22Rv1 (cell line): ENCODE measurements around the gene RBCK1.
"Not testable (repeated sequence)": the region's sequence is repeated elsewhere in the genome, so short reads cannot be mapped to it uniquely, and the experiment has no call there.

Experiments
- H3K27ac ChIP-seq: fragments of 450-650 bp; 2 replicates; pipeline ENCODE4 v1.5.1; 2017
- ZFX ChIP-seq: fragments of 450-650 bp; IDR thresholded peaks from 2 replicates; pipeline ENCODE4 v1.6.1; 2017; ENCODE audit warnings: antibody characterized with exemption, borderline replicate concordance
- TF ChIP-seq, protein P1 (sequence below): fragments of 450-650 bp; IDR thresholded peaks from 2 replicates; pipeline ENCODE4 v1.5.1; 2017; ENCODE audit warnings: mild to moderate bottlenecking

The RBCK1 gene

DNA sequence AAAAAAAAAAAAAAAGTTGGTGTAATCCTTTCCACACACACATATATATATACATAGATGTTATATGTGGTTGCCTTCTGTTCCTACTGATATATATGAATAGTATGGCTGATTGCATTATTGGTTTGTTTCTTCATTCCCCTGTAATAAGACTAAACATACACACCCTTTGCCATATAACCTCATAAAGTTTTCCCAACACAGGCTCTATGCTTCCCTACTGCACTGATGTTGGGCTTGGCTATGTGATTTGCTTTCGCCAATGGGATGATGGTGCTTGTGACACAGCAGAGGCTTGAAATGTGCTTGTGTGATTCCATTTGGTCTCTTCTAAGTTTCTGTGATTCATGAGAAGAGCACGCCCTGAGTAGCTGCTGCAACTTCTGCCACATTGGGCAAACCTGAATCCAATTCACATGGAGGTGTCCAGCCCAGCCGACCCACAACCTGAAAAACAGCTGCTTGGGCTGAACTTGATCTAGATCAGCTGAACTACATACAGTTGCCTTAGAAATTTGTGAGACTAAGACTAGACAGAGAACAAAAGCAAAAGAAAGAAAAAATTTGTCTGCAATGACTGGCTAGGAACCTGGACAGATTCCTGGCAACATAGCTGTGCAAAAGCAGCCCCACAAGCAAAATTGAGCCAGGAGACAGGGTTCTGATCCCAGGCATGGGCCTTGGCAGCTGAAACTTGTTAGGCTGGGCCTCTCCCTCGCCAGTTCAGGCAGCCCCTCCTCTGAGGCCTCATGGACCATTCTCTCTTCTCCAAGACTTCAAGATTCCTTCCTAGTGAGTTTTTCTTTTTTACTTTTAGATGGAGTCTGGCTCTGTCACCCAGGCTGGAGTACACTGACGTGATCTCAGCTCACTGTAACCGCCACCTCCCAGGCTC is 67.6 kb downstream of the RBCK1 start:
- no peak overlapping the region for H3K27ac ChIP-seq

DNA sequence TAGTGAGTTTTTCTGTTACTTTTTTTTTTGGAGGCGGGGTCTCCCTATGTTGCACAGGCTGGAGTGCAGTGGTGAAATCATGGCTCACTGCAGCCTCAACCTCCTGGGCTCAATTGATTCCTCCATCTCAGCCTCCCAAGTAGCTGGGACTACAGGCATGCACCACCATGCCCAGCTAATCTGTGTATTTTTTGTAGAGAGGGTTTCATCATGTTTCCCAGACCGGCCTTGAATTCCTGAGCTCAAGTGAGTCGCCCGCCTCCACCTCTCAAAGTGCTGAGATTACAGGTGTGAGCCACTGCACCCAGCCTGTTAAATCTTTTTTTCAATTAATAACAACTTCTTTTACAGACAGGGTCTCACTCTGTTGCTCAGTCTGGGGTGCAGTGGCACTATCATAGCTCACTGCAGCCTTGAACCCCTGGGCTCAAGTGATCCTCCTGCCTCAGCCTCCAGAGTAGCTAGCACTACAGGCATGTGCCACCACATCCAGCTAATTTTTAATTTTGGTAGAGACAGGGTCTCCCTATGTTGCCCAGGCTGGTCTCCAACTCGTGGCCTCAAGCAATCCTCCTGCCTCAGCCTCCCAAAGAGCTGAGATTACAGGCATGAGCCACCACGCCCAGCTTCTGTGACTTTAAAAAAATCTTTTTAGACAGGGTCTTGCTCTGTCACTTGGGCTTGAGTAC is 68.6 kb downstream of the RBCK1 start:
- not testable (repeated sequence) for H3K27ac ChIP-seq

More for the DNA sequence above, 67.6 kb downstream of the RBCK1 start:
- TF ChIP-seq, protein P1, sequence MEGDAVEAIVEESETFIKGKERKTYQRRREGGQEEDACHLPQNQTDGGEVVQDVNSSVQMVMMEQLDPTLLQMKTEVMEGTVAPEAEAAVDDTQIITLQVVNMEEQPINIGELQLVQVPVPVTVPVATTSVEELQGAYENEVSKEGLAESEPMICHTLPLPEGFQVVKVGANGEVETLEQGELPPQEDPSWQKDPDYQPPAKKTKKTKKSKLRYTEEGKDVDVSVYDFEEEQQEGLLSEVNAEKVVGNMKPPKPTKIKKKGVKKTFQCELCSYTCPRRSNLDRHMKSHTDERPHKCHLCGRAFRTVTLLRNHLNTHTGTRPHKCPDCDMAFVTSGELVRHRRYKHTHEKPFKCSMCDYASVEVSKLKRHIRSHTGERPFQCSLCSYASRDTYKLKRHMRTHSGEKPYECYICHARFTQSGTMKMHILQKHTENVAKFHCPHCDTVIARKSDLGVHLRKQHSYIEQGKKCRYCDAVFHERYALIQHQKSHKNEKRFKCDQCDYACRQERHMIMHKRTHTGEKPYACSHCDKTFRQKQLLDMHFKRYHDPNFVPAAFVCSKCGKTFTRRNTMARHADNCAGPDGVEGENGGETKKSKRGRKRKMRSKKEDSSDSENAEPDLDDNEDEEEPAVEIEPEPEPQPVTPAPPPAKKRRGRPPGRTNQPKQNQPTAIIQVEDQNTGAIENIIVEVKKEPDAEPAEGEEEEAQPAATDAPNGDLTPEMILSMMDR, result no peak
- TF ChIP-seq ZFX, result no peak

DNA sequence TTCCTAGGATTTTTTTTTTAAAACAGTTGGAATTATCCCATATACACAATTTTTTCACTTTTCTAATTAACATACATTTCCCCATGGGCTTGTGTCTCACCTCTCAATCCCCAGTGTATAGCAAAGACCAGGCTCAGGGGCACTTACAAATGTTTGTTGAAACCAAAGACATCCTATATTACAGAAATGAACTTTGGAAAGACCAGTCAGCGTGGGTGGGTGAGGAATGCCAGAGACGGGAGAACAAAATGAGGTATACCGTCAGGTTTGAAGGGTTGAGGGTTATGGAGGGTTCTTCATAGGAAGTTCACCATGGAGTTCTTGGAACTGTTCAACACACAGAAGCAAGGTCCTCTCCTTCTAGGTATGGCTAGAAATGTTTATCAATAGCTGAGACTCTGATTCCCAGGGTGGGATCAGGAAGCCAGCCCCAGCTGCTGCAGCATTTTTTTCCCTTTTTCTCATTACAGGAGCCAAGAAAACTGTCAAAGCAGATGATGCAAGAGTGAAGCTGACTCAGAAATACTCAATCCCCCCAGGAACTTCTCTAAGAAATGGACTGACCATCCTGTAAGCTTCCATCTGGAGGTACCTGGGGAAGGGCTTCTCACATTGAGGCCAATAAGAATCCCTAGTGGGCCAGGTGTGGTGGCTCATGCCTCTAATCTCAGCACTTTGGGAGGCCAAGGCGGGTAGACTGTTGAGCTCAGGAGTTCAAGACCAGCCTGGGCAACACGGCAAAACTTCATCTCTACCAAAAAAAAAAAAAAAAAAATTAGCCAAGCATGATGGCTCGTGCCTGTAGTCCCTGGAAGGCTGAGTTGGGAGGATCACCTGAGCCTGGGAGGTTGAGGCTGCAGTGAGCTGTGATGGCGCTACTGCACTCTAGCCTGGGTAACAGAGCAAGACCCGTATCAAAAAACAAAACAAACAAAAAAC is 70.2 kb downstream of the RBCK1 start:
- peak overlapping the region; percentile 65 for H3K27ac ChIP-seq
- no peak for TF ChIP-seq ZFX
- TF ChIP-seq, protein P1, result no peak

DNA sequence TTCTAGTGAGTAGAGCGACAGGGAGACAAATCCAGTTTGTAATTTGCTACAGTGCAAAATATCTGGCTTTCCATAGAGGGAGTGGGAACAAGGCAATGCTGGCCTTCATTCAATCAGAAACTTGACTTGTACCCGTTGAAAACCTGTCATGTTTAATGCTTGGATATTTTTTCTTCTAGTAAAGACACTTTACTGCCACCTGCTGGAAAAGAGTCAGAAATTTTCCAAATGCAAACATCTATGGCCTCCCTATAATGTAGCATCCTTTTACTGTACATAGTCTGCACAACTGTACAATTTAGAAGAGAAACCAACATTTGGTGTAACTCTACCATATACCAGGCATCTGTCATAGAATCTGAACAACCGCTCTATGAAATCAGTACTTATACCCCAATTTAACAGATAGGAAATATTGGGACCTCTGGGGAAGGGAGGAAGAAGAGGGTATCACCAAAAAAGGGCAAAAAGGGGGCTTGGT is 70.9 kb downstream of the RBCK1 start:
- TF ChIP-seq ZFX, result no peak
- TF ChIP-seq, protein P1, result peak; percentile 80
- H3K27ac ChIP-seq, result peak overlapping the region; percentile 65

DNA sequence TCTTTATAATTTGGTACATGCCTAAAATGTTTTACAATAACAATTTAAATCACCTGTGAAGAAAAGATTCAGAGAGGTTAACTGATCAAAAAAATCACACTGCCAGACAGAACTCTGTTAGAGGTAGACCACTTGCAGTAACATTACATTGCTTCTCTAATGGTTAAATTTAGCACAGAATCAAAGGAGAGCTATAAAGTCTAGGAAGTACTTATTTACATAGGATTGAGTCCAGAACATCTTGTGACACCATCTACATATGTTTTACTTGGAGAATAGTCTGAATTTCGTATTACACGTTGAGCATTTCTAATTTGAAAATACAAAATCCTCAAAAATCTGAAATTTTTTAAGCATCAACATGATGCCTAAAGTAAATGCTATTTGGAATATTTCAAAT is 71.4 kb downstream of the RBCK1 start:
- H3K27ac ChIP-seq, result peak overlapping the region; percentile 65
- TF ChIP-seq, protein P1, result no peak
- no peak for TF ChIP-seq ZFX

DNA sequence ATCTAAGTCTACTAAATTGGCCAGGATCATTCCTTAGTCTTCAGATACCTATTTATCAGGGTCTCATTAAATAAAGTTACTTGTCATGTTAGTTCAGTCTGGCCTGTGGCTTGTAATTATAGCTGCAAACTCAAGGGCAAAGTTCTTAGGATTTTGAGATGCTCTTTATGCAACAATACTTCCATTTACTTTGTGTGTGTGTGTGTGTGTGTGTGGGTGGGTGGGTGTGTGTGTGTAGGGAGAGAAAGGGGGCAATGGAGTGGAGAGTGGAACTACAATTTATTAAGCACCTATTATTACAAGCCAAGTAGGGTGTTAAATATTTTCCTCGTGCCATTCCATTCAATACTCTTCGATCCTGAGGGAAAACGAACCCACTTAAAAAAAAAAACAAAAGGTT is 71.9 kb downstream of the RBCK1 start:
- H3K27ac ChIP-seq, result peak overlapping the region; percentile 65
- TF ChIP-seq ZFX, result no peak
- TF ChIP-seq, protein P1, result no peak

DNA sequence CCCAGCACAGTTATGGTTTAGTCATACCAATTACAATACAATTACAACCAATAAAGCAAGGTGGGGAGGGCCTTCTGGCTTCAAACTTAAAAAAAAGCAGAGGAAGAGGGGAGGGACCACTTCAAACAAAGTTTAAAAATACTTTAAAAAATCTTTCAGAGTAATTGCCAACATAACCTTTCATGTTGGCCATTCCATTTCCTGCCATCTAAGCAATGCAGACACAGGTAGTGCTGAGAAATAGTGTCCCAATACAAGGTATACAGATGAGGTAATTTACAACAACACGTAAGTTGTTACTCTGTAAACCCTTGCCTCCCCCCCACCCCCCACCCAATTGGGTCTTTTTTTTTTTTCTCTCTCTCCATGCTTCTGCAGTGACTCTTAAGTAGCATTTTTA is 73.1 kb downstream of the RBCK1 start:
- H3K27ac ChIP-seq, result peak overlapping the region; percentile 65

More for the DNA sequence above, 73.1 kb downstream of the RBCK1 start:
- no peak for TF ChIP-seq ZFX
- TF ChIP-seq, protein P1, result no peak
